NCI-H128 (cell line): ENCODE results near the gene CDKAL1.

Source experiments
- DNase-seq: peaks from one replicate; lab custom pipeline; 2025; ENCODE audit not compliant: unreplicated experiment; lab: John Stamatoyannopoulos, UW

Gene CDKAL1

DNA sequence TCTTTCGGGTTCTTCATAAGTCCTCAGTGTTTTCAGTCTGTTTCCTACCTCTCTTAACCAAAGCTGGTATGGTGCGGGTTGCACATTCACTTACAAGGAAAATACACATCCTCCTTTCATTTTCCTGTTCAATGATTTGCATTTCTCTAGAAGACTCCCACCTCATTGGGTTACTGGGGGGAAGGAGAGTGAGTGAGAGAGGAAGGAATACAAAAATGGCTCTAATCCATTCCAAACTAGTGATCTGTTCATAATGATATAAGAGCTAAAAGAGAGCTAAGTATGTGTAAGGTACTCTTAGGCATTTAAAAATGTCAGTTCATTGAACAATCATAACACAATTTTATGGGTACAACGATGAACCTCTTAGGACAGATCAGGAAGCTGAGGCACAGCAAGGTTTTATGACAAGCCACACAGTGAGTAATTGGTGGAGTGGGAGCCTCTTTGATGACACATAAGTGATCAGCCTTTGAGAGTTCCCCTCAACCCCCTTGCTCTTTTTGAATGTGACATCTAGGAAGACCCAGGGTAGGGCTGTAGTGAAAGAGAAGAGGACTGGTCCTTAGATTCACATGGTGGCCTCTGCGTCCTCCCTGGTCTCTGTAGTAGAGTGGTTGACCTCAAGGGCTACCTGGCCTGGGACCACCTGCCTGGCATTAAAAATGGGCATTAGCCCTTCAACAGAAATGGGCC, 730.9 kb downstream of the CDKAL1 start:
- DNase-seq: no peak

GRCh38 chr6:21265730-21266044, 731.4 kb downstream of the CDKAL1 start:
- no peak for DNase-seq

- DNase-seq: no peak
Observed at GRCh38 chr6:21270636-21271201, 736.5 kb downstream of the CDKAL1 start.

DNA sequence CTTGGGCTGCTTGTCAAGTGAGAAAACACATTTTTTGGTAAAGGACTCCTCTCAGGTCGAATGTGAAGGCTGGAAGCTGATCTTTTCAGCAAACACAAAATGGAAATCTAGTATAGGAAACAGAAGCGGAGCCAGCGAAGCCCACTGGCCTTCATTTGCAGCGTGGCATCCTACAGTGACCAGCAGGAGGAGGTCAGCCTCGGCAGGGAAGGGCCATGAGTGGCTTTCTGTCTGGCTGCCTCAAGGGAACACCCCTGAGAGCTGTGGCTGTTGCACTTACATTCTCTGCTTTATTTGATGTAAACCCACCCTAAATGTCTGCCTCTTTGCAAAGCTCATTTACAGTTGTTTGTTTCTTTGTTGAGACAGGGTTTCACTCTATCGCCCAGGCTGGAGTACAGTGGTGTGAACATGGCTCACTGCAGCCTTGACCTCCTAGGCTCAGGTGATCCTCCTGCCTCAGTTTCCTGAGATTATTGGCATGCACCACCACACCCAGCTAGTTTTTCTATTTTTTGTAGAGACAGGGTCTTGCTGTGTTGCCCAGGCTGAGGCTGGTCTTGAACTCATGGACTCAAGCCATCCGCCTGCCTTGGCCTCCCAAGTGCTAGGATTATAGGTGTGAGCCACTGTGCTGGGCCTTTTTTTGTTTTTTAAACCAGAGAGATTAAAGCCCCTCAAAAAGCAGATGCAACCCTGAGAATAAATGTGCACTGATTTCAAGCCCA, 737.3 kb downstream of the CDKAL1 start:
- DNase-seq: no peak

- DNase-seq: no peak
Observed at GRCh38 chr6:21273451-21273850, 739.2 kb downstream of the CDKAL1 start.

DNA sequence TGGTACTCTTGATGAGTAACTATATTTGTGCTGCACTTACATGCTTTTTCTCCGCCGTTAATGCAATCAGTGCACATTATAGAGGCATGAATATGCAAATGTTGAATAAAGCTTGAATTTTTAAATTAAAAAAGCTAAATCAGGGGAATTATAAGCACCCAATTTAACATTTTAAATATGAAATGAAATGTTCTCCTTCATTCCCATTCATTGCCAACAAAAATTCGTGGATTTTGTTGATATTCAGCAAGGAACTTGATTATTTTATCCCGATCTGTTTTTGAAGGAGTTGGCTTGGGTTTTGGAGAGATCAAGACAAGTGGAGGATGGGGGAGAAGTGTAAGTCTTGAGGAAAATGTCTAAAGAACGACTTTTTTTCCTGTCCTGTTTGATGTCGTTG, 740.6 kb downstream of the CDKAL1 start:
- DNase-seq: no peak

DNA sequence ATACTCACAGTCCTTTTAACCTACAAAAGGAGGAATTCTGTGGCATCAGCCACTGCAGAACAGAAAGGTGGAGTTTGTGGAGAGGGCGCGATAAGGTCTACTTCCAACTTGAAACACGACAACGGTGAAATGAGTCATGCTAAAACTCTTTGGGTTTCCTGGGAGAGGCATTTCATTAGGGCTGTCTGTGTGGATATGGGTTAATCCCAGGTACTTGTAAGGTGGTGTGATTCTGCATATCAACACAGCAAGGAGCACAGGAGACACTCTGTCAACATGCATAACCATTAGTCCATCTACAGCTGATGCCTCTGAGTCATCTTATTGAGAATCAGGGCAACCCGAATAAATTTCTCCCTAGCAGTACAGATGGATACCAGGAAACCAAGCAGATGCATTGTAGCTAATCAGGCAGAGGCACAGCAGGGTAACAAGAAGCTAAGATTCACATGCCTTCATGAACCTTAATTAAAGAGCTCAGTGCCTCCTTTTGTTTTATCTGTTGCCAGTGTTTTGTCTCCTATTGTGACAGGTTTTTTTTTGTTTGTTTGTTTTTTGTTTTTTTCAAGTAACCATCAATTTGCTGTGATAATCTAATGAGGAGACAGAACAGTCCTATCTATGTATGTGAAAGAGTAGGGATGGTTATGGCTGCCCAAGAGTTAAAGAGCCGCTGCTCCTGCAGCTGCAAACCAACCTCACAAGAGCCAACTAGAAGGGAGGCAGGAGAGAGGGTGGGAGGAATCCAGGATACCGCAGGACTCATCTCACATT, 743.5 kb downstream of the CDKAL1 start:
- DNase-seq: no peak

GRCh38 chr6:21278375-21278745, 744.1 kb downstream of the CDKAL1 start:
- DNase-seq: no peak

DNA sequence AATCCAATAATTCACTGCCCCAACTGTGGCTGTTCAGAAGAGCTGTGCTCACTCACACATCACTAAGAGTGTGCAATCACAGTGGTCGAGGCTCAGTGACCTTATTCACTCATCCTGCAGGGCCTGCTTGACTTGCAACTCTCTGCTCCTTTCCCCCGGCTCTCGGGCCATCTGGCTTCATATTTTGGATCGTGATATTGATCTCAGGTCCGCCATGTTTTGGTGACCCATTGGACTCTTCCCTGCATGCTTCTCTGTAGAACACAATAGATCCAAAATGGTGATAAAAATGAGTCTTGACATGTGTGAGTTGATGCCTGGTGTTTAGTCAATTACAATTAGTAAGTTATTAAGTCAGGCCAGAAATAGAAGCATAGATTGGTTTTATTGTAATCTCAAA, 745.4 kb downstream of the CDKAL1 start:
- no peak for DNase-seq

GRCh38 chr6:21281366-21281765, 747.1 kb downstream of the CDKAL1 start:
- DNase-seq: no peak
